H9 (cell line): ENCODE results near the gene ODC1. TPM values are rescaled to one million over a fixed set of nuclear protein-coding genes. Genes with fewer than 3 reads are reported as not detected.

ENCODE experiments used
- DNase-seq: peaks from one replicate; pipeline ENCODE4 v3.0.0-alpha.2; 2017
- H2AFZ ChIP-seq: one replicate; pipeline ENCODE4 v1.6.1; 2013; ENCODE audit warnings: mild to moderate bottlenecking, low read length, control low read depth, moderate library complexity
- H2AK5ac ChIP-seq: 2 replicates; pipeline ENCODE4 v1.6.1; 2013; ENCODE audit warnings: low read length, control low read depth, mixed read lengths; ENCODE audit not compliant: insufficient read length
- H2BK120ac ChIP-seq: one replicate; pipeline ENCODE4 v1.6.1; 2013; ENCODE audit warnings: low read depth, mild to moderate bottlenecking, low read length, control low read depth, inconsistent platforms; ENCODE audit not compliant: poor library complexity, severe bottlenecking
- H2BK12ac ChIP-seq: 2 replicates; pipeline ENCODE4 v1.6.1; 2013; ENCODE audit warnings: low read length, control low read depth, mixed read lengths, low read depth; ENCODE audit not compliant: insufficient read length
- H2BK15ac ChIP-seq: 2 replicates; pipeline ENCODE4 v1.6.1; 2013; ENCODE audit warnings: low read depth, low read length, control low read depth
- H2BK20ac ChIP-seq: one replicate; pipeline ENCODE4 v1.6.1; 2013; ENCODE audit warnings: low read depth, mild to moderate bottlenecking, low read length, control low read depth, inconsistent platforms; ENCODE audit not compliant: poor library complexity, severe bottlenecking
- H2BK5ac ChIP-seq: 2 replicates; pipeline ENCODE4 v1.6.1; 2013; ENCODE audit warnings: low read length, control low read depth, mixed read lengths; ENCODE audit not compliant: insufficient read length
- H3K14ac ChIP-seq: 2 replicates; pipeline ENCODE4 v1.6.1; 2013; ENCODE audit warnings: low read length, control low read depth; ENCODE audit not compliant: insufficient read depth
- H3K18ac ChIP-seq: 2 replicates; pipeline ENCODE4 v1.6.1; 2013; ENCODE audit warnings: low read depth, mild to moderate bottlenecking, mixed read lengths, low read length, control low read depth; ENCODE audit not compliant: insufficient read length
- H3K23ac ChIP-seq: 2 replicates; pipeline ENCODE4 v1.6.1; 2013; ENCODE audit warnings: low read length, control low read depth, mixed read lengths, low read depth; ENCODE audit not compliant: insufficient read length
- H3K23me2 ChIP-seq: 2 replicates; pipeline ENCODE4 v1.6.1; 2013; ENCODE audit warnings: low read depth, mild to moderate bottlenecking, mixed read lengths, low read length, control low read depth; ENCODE audit not compliant: insufficient read length, poor library complexity, severe bottlenecking
- H3K27ac ChIP-seq: 2 replicates; pipeline ENCODE4 v1.5.1; 2013; ENCODE audit warnings: low read length, control low read depth, mixed read lengths, low read depth; ENCODE audit not compliant: insufficient read length
- H3K27me3 ChIP-seq: 2 replicates; pipeline ENCODE4 v1.6.1; 2013; ENCODE audit warnings: low read length, control low read depth, inconsistent platforms; ENCODE audit not compliant: insufficient read depth
- H3K4ac ChIP-seq: 2 replicates; pipeline ENCODE4 v1.6.1; 2013; ENCODE audit warnings: low read depth, mild to moderate bottlenecking, control low read depth, inconsistent platforms, low read length, moderate library complexity
- H3K4me1 ChIP-seq: 2 replicates; pipeline ENCODE4 v1.6.1; 2013; ENCODE audit warnings: low read length, control low read depth, inconsistent platforms; ENCODE audit not compliant: insufficient read depth
- H3K4me2 ChIP-seq: 2 replicates; pipeline ENCODE4 v1.6.1; 2013; ENCODE audit warnings: low read length, control low read depth, mixed read lengths; ENCODE audit not compliant: insufficient read length, insufficient read depth
- H3K56ac ChIP-seq: 2 replicates; pipeline ENCODE4 v1.6.1; 2013; ENCODE audit warnings: low read depth, mild to moderate bottlenecking, mixed read lengths, low read length, control low read depth; ENCODE audit not compliant: insufficient read length
- H3K79me1 ChIP-seq: 2 replicates; pipeline ENCODE4 v1.6.1; 2013; ENCODE audit warnings: low read depth, mild to moderate bottlenecking, moderate library complexity, low read length, control low read depth, inconsistent platforms; ENCODE audit not compliant: insufficient read depth, poor library complexity, severe bottlenecking
- H3K79me2 ChIP-seq: 2 replicates; pipeline ENCODE4 v1.6.1; 2013; ENCODE audit warnings: low read length, control low read depth, inconsistent platforms; ENCODE audit not compliant: insufficient read depth
- H3K9ac ChIP-seq: 2 replicates; pipeline ENCODE4 v1.6.1; 2013; ENCODE audit warnings: low read length, control low read depth, mixed read lengths; ENCODE audit not compliant: insufficient read length; ENCODE audit errors: extremely low read depth
- H3K9me3 ChIP-seq: one replicate; pipeline ENCODE4 v1.6.1; 2013; ENCODE audit warnings: low read depth, low read length, inconsistent platforms; ENCODE audit not compliant: control insufficient read depth
- H3T11ph ChIP-seq: one replicate; pipeline ENCODE4 v1.6.1; 2013; ENCODE audit warnings: mild to moderate bottlenecking, low read length, control low read depth, inconsistent platforms
- H4K20me1 ChIP-seq: one replicate; pipeline ENCODE4 v1.6.1; 2013; ENCODE audit not compliant: control insufficient read depth, insufficient read length, insufficient read depth
- H4K5ac ChIP-seq: 2 replicates; pipeline ENCODE4 v1.6.1; 2013; ENCODE audit warnings: low read depth, mild to moderate bottlenecking, mixed read lengths, low read length, control low read depth; ENCODE audit not compliant: insufficient read length
- H4K8ac ChIP-seq: replicated peaks from 2 replicates; pipeline ENCODE4 v1.6.1; 2013; ENCODE audit warnings: low read length, control low read depth, mixed read lengths, low read depth; ENCODE audit not compliant: insufficient read length
- H4K91ac ChIP-seq: 2 replicates; pipeline ENCODE4 v1.6.1; 2013; ENCODE audit warnings: low read depth, mild to moderate bottlenecking, moderate library complexity, mixed read lengths, low read length, control low read depth; ENCODE audit not compliant: insufficient read length
- H3K27ac Mint-ChIP-seq, 3 experiments: 2 replicates in 2 of 3; 3 replicates in 1 of 3; pipeline ENCODE4 v1.8.0; 2020 to 2021; ENCODE audit warnings: mixed read lengths in 3 of 3, mild to moderate bottlenecking in 1 of 3, moderate library complexity in 1 of 3
- H3K27me3 Mint-ChIP-seq: 2 replicates; pipeline ENCODE4 v1.8.0; 2021; ENCODE audit warnings: low read depth, mild to moderate bottlenecking, moderate library complexity, mixed read lengths
- H3K36me3 Mint-ChIP-seq, 3 experiments: 2 replicates in 2 of 3; 3 replicates in 1 of 3; pipeline ENCODE4 v1.8.0; 2020 to 2021; ENCODE audit warnings: low read depth in 3 of 3, mixed read lengths in 3 of 3; ENCODE audit not compliant: insufficient read depth in 1 of 3
- H3K4me1 Mint-ChIP-seq, 2 experiments: 2 replicates each; pipeline ENCODE4 v1.8.0; 2020; ENCODE audit warnings: mixed read lengths in 2 of 2
- H3K4me3 Mint-ChIP-seq, 2 experiments: 2 replicates in 1 of 2; 3 replicates in 1 of 2; pipeline ENCODE4 v1.8.0; 2020 to 2021; ENCODE audit warnings: mild to moderate bottlenecking in 2 of 2, mixed read lengths in 2 of 2, moderate library complexity in 1 of 2
- H3K9me3 Mint-ChIP-seq, 2 experiments: 2 replicates in 1 of 2; 3 replicates in 1 of 2; pipeline ENCODE4 v1.8.0; 2020; ENCODE audit warnings: mild to moderate bottlenecking in 2 of 2, mixed read lengths in 2 of 2, moderate library complexity in 1 of 2
- CTCF ChIP-seq: fragments of 200-600 bp; sonication (generic); conservative IDR thresholded peaks from 3 replicates; pipeline ENCODE4 v1.8.0; 2021; ENCODE audit warnings: antibody characterized with exemption, mild to moderate bottlenecking
- WGBS: extraction: QIAGEN DNeasy Blood & Tissue Kit; methylation state at CpG from one replicate; pipeline ENCODE4 v1.1.7; 2013; ENCODE audit warnings: missing lambda C conversion rate, low lambda C conversion rate, mixed read lengths; ENCODE audit not compliant: insufficient read length; ENCODE audit errors: extremely low coverage; 5-methylcytosine and 5-hydroxymethylcytosine counted together
- total RNA-seq: library from RNA; stranded (reverse); gene quantifications from 2 replicates; pipeline ENCODE4 v1.2.1, GENCODE V29; 2021

The ODC1 gene
- total RNA-seq, 1 experiment from 2014 or later, result 48.3 TPM

GRCh38 chr2:10426726-10427617, 21.2 kb downstream of the ODC1 start:
- no peak overlapping the region for H3K27ac ChIP-seq
- TF ChIP-seq CTCF, result no peak
- no peaks in the 10 kb centered on the region for H3K27me3 ChIP-seq
- H2BK120ac ChIP-seq, result no peak overlapping the region
- no peak overlapping the region for H4K8ac ChIP-seq
- no peak overlapping the region for H3K56ac ChIP-seq
- no peak overlapping the region for H3K4me3 Mint-ChIP-seq
- H4K20me1 ChIP-seq, result no peaks in the 10 kb centered on the region
- no peak overlapping the region for H3K9ac ChIP-seq
- H2AK5ac ChIP-seq, result no peak overlapping the region
- H2BK12ac ChIP-seq, result no peak overlapping the region
- H3K4me1 ChIP-seq, result no peaks in the 10 kb centered on the region; the same call in 1 of the 2 replicates
- H4K91ac ChIP-seq, result no peak overlapping the region
- no peak overlapping the region for H3K4me2 ChIP-seq
- H3K27ac Mint-ChIP-seq, result 0 out of 7 replicates have a peak overlapping the region, but pooled peaks of 2 of the 3 experiments have one; percentile 52 to 76
- WGBS, result no CpG with 5 or more reads among the region's 40 CpGs
- no peak overlapping the region for H3K18ac ChIP-seq
- no peaks in the 10 kb centered on the region for H3K79me2 ChIP-seq
- H3K14ac ChIP-seq, result no peak overlapping the region
- peaks cover 3 to 7% of the 10 kb centered on the region in 2 experiments; a peak in 3 of 4 replicates for H3K4me1 Mint-ChIP-seq
- no peak overlapping the region for H2BK5ac ChIP-seq
- H3K9me3 Mint-ChIP-seq, result no peaks in the 10 kb centered on the region
- no peak for DNase-seq
- no peak overlapping the region for H2BK20ac ChIP-seq
- H3K23ac ChIP-seq, result no peak overlapping the region
- H4K5ac ChIP-seq, result no peak overlapping the region
- H3K79me1 ChIP-seq, result no peaks in the 10 kb centered on the region
- no peaks in the 10 kb centered on the region for H3K9me3 ChIP-seq
- no peak overlapping the region for H2AFZ ChIP-seq
- no peak overlapping the region for H3T11ph ChIP-seq
- H3K23me2 ChIP-seq, result no peaks in the 10 kb centered on the region
- H3K36me3 Mint-ChIP-seq, result no peaks in the 10 kb centered on the region
- H2BK15ac ChIP-seq, result no peak overlapping the region
- no peak overlapping the region for H3K4ac ChIP-seq
- H3K27me3 Mint-ChIP-seq, result peaks cover 12% of the 10 kb centered on the region
